ENCODE measurements around the gene NNT.

GRCh38 chr5:43622074-43622473 lies 19.1 kb downstream of the NNT start:
- no peak for TF ChIP-seq CTCF (IDR thresholded peaks at IDR 0.05; ENCODE audit: insufficient read depth, low read length, poor library complexity, severe bottlenecking)
- no peak for TF ChIP-seq EZH2phosphoT487 (conservative IDR thresholded peaks at IDR 0.05; ENCODE audit: low read length)

Measured in SU-DHL-6 (cell line).